IPS-15b (cell line): Measurements from ENCODE around the gene PROK1.

Experiments
- H3K27me3 ChIP-seq: one replicate; pipeline ENCODE4 v1.6.1; 2013; ENCODE audit warnings: low read length; ENCODE audit not compliant: control insufficient read depth, insufficient read depth
- H3K36me3 ChIP-seq: one replicate; pipeline ENCODE4 v1.6.1; 2013; ENCODE audit warnings: low read length; ENCODE audit not compliant: control insufficient read depth, insufficient read depth
- H3K4me1 ChIP-seq: one replicate; pipeline ENCODE4 v1.6.1; 2013; ENCODE audit warnings: mild to moderate bottlenecking, low read length; ENCODE audit not compliant: control insufficient read depth, insufficient read depth
- H3K4me3 ChIP-seq: one replicate; pipeline ENCODE4 v1.5.1; 2013; ENCODE audit warnings: low read depth, low read length
- H3K9ac ChIP-seq: one replicate; pipeline ENCODE4 v1.6.1; 2013; ENCODE audit warnings: low read depth, mild to moderate bottlenecking, low read length
- H3K9me3 ChIP-seq: one replicate; pipeline ENCODE4 v1.6.1; 2013; ENCODE audit warnings: mild to moderate bottlenecking, low read length; ENCODE audit not compliant: control insufficient read depth, insufficient read depth

Gene PROK1

GRCh38 chr1:110472546-110472945 lies 21.6 kb downstream of the PROK1 start:
- no peak overlapping the region for H3K4me3 ChIP-seq
- no peaks in the 10 kb centered on the region for H3K36me3 ChIP-seq
- no peaks in the 10 kb centered on the region for H3K4me1 ChIP-seq
- H3K9ac ChIP-seq = no peak overlapping the region
- H3K27me3 ChIP-seq = no peaks in the 10 kb centered on the region
- no peaks in the 10 kb centered on the region for H3K9me3 ChIP-seq

GRCh38 chr1:110474444-110474843 lies 23.5 kb downstream of the PROK1 start:
- Histone ChIP-seq H3K9ac (no peak overlapping the region), H3K27me3 (no peaks in the 10 kb centered on the region), H3K36me3 (no peaks in the 10 kb centered on the region), H3K4me1 (no peaks in the 10 kb centered on the region), H3K4me3 (no peak overlapping the region), H3K9me3 (no peaks in the 10 kb centered on the region)

DNA sequence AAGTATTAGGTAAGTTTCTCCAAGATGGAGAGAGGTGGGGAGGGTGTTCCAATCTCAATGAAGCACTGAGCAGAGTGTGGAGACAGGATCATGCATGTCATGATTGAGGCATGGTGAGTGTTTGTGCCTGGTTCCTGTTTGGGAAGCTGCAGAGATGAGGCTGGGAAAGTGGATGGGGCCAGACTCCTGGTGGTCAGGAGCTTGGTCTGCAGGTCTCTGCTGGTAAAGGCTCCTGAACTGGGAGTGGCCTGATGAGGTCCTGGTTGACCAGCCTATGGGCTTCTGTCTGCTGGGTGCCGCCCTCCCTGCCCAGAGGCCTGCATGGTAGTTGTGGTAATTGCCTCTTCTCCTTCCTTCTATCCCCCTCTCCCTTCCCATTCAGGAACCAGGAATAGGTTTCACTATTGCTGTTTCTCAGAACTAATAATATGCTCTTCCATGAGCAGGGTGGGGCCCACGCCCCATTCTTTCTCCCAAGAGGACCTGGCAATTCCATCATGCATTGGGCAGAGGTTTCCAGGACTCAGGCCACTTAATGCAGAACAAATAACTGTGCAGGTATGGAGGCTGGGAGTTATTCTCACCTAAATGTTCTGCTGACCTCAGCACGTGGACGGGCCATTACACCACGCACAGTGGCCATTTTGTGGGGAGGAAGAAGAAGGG lies 24.5 kb downstream of the PROK1 start:
- Histone ChIP-seq H3K9ac (no peak overlapping the region), H3K36me3 (no peaks in the 10 kb centered on the region), H3K4me3 (no peak overlapping the region), H3K27me3 (no peaks in the 10 kb centered on the region), H3K9me3 (no peaks in the 10 kb centered on the region), H3K4me1 (no peaks in the 10 kb centered on the region)

GRCh38 chr1:110476028-110476765 lies 25.2 kb downstream of the PROK1 start:
- no peaks in the 10 kb centered on the region for H3K9me3 ChIP-seq
- no peaks in the 10 kb centered on the region for H3K36me3 ChIP-seq
- H3K4me3 ChIP-seq = no peak overlapping the region
- no peaks in the 10 kb centered on the region for H3K4me1 ChIP-seq
- no peak overlapping the region for H3K9ac ChIP-seq
- no peaks in the 10 kb centered on the region for H3K27me3 ChIP-seq

DNA sequence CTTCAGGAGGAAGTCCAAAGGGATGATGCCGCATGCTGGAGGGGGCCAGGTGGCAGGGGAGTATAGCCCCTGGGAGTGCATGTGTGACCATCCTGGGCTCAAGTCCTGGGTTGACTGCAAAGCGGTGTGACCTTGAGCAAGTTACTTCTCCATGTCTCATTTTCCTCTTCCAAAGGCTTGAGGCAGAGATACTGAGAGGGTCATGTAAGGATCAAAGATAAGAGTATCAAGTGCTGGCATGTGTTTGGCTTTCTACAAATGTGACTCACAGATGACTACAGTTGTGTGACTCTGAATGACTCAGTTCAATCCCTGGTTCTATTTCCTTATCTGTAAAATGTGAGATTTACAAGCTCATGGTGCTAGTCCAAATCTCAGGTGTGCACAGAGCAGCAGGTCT lies 26.1 kb downstream of the PROK1 start:
- no peaks in the 10 kb centered on the region for H3K9me3 ChIP-seq
- no peaks in the 10 kb centered on the region for H3K27me3 ChIP-seq
- no peak overlapping the region for H3K9ac ChIP-seq
- H3K4me3 ChIP-seq = no peak overlapping the region
- H3K36me3 ChIP-seq = no peaks in the 10 kb centered on the region
- no peaks in the 10 kb centered on the region for H3K4me1 ChIP-seq

- Histone ChIP-seq H3K9me3 (no peaks in the 10 kb centered on the region), H3K27me3 (no peaks in the 10 kb centered on the region), H3K4me3 (no peak overlapping the region), H3K4me1 (no peaks in the 10 kb centered on the region), H3K36me3 (no peaks in the 10 kb centered on the region), H3K9ac (no peak overlapping the region)
These were observed 26.6 kb downstream of the PROK1 start for GRCh38 chr1:110477445-110477957.

DNA sequence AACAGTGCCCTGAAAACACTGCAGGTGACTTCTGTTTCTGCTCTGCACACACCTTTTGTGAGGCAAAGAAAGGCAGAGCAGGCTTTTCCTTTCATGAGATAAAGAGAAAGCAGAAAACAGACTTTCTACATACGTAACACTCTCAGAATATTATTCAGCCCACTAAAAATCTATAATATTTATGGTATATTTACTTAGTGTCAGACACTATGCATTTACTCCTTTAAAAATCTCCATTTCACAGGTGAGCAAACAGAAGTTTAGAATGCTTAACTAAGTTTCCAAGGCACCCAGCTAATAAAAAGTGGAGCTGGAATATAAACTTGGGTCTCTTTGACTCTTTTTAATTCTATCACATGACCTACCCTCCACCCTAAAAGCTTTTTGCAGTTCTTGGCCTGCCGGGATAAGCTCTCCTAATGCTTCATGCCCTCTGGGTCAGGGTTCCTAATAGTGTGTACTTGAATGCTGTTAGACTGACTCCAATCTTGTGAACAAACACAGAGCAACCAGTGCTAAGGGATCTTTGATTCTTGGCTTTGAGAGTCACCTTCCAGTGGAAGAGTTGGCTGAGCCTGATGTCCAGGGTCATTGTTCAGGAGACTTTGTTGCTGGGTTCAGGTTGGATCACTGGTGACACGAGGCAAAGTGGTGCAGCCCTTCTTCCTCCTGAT lies 27.2 kb downstream of the PROK1 start:
- Histone ChIP-seq H3K4me1 (no peaks in the 10 kb centered on the region), H3K9ac (no peak overlapping the region)

GRCh38 chr1:110478886-110479285 lies 27.9 kb downstream of the PROK1 start:
- Histone ChIP-seq H3K27me3 (no peaks in the 10 kb centered on the region), H3K36me3 (no peaks in the 10 kb centered on the region), H3K9me3 (no peaks in the 10 kb centered on the region), H3K9ac (peak overlapping the region; percentile 5), H3K4me3 (no peak overlapping the region), H3K4me1 (no peaks in the 10 kb centered on the region)

More for the DNA sequence above, 27.2 kb downstream of the PROK1 start:
- Histone ChIP-seq H3K4me3 (no peak overlapping the region), H3K27me3 (no peaks in the 10 kb centered on the region), H3K36me3 (no peaks in the 10 kb centered on the region), H3K9me3 (no peaks in the 10 kb centered on the region)

DNA sequence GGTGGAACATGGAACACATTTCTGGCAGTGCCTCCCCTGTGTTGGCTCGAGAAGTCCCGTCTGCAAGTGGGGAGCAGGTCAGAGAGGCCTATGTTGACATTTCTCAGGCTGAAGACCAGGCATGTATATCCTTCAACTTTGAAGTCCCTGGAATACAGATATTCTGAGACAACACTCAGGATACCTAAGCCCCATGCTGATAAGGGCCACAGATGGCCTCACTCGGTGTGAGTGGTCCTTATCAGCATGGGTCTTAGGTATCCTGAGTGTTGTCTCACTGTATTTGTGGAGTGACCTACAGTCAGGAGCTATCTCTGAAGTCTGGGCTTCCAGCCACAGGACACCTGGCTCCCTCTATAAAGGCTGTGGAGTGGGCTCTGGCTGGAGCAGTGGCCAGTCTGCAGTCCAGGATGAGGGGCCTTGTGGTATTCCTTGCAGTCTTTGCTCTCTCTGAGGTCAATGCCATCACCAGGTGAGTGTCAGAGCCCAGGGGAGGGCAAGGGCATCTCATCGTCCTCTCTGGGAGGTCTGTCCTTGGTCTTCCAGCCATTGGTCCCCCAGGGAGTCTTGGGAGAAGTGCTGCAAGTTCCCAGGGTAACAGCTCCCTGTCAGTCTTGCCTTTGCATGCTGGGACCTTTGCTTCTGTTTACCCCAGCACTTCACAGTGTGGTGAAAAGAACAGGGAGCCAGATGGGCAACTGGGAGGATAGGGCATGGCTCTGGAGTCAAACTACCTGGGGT lies 29.6 kb downstream of the PROK1 start:
- Histone ChIP-seq H3K36me3 (no peaks in the 10 kb centered on the region), H3K4me1 (no peaks in the 10 kb centered on the region), H3K27me3 (no peaks in the 10 kb centered on the region), H3K9ac (no peak overlapping the region), H3K4me3 (no peak overlapping the region), H3K9me3 (no peaks in the 10 kb centered on the region)

DNA sequence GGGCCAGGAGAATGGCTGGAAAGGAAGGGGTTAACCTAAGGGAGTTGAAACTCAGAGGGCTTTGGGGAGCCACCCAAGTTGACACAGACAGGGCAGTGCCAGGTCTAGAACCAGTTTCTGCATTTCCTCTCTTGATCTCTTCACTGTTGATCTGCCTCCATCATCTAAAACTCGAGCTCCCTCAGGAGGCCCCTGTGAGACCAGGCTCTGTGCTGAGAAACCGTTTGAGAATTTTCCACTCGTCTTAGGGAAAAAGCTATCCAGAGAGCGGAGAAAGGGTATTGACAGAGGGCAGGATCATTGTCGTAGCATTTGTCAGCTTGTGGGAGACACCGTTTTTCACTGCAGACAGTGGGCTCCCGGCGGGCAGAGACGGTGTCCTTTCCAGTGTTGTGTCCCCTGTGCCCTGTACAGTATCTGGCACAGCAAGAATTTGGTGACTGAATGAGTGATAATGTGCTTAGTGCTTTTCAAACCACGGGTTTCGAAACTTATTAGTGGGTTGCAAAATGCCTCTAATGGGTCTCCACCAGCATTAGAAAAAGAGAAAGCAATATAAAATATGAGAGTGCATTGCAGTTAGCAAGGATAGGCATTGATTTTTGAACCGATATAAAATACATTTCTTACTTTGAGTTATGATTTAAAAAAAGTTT lies 31.1 kb downstream of the PROK1 start:
- no peak overlapping the region for H3K9ac ChIP-seq
- no peaks in the 10 kb centered on the region for H3K27me3 ChIP-seq
- H3K4me1 ChIP-seq = no peaks in the 10 kb centered on the region
- H3K4me3 ChIP-seq = no peak overlapping the region
- H3K36me3 ChIP-seq = no peaks in the 10 kb centered on the region
- H3K9me3 ChIP-seq = no peaks in the 10 kb centered on the region

DNA sequence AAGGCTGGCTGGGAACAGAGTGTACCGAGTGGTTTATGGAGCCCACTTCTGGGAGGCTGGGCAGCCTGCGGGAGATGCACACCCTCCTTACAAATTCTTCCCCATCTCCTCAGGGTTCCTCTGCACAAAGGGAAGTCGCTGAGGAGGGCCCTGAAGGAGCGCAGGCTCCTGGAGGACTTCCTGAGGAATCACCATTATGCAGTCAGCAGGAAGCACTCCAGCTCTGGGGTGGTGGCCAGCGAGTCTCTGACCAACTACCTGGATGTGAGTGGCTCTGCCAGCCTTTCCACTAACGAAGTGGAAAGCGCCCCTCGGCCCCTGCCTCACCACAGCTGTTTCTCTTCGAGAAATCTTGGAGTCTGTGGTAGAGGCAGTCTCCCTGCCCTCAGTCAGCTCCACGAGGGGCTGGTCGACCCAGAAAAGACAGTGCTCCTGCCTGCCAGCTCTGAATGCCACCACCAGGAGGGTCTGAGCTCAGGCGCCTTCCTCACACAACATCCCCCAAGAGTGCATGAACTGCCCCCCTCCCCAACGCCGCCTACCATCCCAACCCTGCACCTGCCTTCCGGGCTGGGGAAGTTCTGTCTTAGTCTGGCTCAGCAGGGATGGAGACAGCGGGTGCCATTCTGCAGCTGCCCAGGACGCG lies 31.8 kb downstream of the PROK1 start:
- H3K4me1 ChIP-seq = no peaks in the 10 kb centered on the region
- H3K9ac ChIP-seq = no peak overlapping the region
- H3K36me3 ChIP-seq = no peaks in the 10 kb centered on the region

More for the DNA sequence above, 31.8 kb downstream of the PROK1 start:
- H3K4me3 ChIP-seq = no peak overlapping the region
- H3K9me3 ChIP-seq = no peaks in the 10 kb centered on the region
- no peaks in the 10 kb centered on the region for H3K27me3 ChIP-seq
